ENCODE data around the gene NUDT1.

Gene NUDT1

DNA sequence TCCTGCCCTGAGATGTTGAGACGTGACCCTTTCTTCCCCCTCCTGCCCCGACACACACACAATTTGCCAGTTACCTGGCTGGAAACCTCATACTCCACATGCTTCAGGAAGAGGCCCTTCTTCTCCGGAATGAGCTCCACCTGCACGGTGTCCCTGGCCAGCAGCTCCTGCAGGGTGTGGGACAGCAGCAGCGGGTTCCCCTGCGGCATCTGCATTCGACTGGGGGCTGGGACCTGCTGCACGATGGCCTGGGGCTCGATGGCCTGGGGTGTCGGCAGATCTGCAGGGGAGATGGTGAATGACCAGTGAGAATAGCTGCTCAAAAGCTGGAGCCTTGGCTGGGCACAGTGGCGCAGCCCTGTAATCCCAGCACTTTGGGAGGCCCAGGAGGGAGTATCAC is 36.0 kb downstream of the NUDT1 start:
- TF ChIP-seq, protein P1, sequence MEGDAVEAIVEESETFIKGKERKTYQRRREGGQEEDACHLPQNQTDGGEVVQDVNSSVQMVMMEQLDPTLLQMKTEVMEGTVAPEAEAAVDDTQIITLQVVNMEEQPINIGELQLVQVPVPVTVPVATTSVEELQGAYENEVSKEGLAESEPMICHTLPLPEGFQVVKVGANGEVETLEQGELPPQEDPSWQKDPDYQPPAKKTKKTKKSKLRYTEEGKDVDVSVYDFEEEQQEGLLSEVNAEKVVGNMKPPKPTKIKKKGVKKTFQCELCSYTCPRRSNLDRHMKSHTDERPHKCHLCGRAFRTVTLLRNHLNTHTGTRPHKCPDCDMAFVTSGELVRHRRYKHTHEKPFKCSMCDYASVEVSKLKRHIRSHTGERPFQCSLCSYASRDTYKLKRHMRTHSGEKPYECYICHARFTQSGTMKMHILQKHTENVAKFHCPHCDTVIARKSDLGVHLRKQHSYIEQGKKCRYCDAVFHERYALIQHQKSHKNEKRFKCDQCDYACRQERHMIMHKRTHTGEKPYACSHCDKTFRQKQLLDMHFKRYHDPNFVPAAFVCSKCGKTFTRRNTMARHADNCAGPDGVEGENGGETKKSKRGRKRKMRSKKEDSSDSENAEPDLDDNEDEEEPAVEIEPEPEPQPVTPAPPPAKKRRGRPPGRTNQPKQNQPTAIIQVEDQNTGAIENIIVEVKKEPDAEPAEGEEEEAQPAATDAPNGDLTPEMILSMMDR (IDR thresholded peaks at IDR 0.05; ENCODE audit: control insufficient read depth, insufficient read depth, low read depth, low read length, missing control alignments) = no peak
- no peak overlapping the region for H3K4me3 ChIP-seq (ENCODE audit: control insufficient read depth, low read depth, low read length)
- DNase-seq (ENCODE audit: low read depth) = no peak

DNA sequence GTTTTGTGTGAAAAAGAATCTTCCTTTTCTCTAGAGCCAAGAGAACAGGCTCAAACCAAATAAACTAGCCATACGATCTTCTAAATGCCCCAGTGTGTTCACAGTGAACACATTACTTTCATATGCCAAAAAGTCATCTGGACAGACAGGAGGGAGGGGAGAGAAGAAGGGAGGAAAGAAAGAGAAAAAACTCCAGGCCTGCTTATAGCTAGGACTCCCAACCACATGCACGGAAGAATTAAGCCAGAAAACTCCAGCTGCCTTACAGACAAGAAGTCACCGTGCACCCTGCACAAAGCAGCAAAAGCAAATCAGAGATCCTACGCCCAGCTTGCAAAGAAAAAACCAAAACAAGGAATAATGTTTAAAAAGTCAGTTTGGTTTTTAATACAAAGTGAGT is 37.9 kb downstream of the NUDT1 start:
- no peak for DNase-seq (ENCODE audit: low read depth)
- no peak overlapping the region for H3K4me3 ChIP-seq (ENCODE audit: control insufficient read depth, low read depth, low read length)
- TF ChIP-seq, protein P1 (IDR thresholded peaks at IDR 0.05; ENCODE audit: control insufficient read depth, insufficient read depth, low read depth, low read length, missing control alignments) = no peak

DNA sequence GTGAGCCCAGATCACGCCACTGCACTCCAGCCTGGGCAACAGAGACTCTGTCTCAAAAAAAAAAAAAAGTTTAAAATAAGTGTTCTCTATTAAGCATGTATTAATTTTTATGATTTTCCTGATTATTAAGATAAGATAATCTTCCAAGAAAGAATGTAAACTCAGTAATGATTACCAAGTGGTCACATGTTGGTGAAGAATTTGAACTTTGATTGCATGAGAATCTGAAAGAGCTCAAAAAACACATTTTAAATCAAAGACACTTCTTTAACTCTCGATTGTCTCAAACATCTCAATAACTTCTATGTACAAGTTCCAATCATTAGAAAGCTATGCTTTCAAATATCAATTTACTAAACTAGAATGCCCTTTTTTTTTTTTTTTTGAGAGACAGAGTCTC is 38.4 kb downstream of the NUDT1 start:
- no peak for DNase-seq (ENCODE audit: low read depth)
- TF ChIP-seq, protein P1 (IDR thresholded peaks at IDR 0.05; ENCODE audit: control insufficient read depth, insufficient read depth, low read depth, low read length, missing control alignments) = no peak
- H3K4me3 ChIP-seq (ENCODE audit: control insufficient read depth, low read depth, low read length) = no peak overlapping the region

DNA sequence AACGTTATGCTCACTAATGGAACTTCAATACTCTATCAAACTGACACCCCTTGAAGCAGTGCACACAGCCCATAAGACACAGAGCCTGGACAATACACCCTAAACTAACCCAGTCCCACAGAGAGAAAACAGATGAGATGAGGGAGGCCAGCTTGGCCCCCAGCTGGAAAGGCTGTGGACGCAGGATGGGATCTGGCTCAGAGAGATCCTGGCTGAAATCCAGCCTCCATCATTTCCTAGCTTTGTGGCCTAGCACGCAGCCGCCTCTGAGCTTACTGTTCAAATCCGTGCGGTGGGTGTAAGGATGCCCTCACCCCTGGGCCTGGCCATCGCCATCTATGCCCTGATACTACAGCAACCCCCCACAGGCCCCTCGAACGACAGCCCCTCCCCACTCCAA is 39.5 kb downstream of the NUDT1 start:
- TF ChIP-seq, protein P1 (IDR thresholded peaks at IDR 0.05; ENCODE audit: control insufficient read depth, insufficient read depth, low read depth, low read length, missing control alignments) = no peak
- DNase-seq (ENCODE audit: low read depth) = no peak
- no peak overlapping the region for H3K4me3 ChIP-seq (ENCODE audit: control insufficient read depth, low read depth, low read length)

DNA sequence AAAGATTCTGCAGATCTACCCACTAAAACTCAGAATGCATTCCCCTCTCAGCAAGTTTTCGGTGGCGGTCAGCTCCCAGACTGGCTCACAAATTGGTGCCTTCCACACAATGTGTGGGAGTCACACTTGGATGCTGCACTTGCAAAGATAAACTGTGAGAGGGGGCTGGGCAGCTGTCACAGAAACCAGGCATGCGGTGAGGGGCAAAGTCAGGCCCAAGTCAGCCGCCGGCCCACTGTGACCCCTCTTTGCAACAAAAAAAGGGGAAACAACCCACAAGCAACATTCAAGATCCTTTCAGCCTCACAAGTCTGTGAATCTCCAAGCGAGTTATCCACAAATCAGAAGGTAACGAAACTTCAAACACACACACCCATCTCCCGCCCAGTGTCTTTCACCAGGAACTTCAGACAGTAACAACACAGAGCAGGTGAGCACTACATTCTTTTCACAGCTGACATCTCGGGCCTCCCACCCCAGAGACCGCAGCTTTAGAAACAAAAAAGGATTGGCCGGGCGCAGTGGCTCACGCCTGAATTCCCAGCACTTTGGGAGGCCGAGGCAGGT is 40.2 kb downstream of the NUDT1 start:
- no peak for DNase-seq (ENCODE audit: low read depth)
- TF ChIP-seq, protein P1 (IDR thresholded peaks at IDR 0.05; ENCODE audit: control insufficient read depth, insufficient read depth, low read depth, low read length, missing control alignments) = no peak
- H3K4me3 ChIP-seq (ENCODE audit: control insufficient read depth, low read depth, low read length) = no peak overlapping the region

DNA sequence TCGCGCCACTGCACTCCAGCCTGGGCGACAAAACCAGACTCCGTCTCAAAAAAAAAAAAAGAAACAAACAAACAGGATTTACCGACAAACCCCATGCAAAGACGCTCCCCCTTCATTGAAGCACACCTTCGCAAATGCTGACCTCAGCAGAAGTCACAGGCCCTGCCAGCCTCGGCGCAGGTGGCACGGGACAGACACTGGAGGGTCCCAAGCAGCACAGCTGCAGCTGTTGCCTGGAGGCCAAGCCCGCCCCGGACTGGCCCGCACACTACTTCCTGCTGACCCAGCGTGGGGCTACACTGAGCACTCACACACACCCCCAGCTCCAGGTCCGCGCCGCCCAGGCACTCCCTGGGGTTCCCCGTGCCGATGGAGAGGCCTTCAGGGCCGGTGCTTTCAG is 41.0 kb downstream of the NUDT1 start:
- no peak for DNase-seq (ENCODE audit: low read depth)
- no peak overlapping the region for H3K4me3 ChIP-seq (ENCODE audit: control insufficient read depth, low read depth, low read length)
- TF ChIP-seq, protein P1 (IDR thresholded peaks at IDR 0.05; ENCODE audit: control insufficient read depth, insufficient read depth, low read depth, low read length, missing control alignments) = no peak

DNA sequence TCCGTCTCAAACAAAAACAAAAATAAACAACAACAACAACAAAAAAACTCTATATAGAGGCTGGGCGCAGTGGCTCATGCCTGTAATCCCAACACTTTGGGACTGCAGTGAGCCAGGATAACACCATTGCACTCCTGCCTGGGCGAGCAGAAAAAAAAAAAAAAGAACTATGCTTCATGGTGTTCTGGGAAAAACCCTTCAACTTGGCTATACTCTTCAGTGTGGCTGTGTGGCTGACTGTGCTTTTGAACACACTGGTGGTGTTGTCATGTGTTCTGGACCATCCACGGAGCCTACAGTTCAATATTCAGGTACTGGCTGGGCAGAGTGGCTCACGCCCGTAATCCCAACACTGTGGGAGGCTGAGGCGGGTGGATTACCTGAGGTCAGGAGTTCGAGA is 45.7 kb downstream of the NUDT1 start:
- TF ChIP-seq, protein P1 (IDR thresholded peaks at IDR 0.05; ENCODE audit: control insufficient read depth, insufficient read depth, low read depth, low read length, missing control alignments) = no peak
- no peak overlapping the region for H3K4me3 ChIP-seq (ENCODE audit: control insufficient read depth, low read depth, low read length)
- no peak for DNase-seq (ENCODE audit: low read depth)

Measured in AG09309 (cell line).